HEK293 (cell line): ENCODE data around the gene FHIT.

Experiments used
- SETDB1 ChIP-seq: IDR thresholded peaks from one replicate; pipeline ENCODE4 v1.6.1; 2017; ENCODE audit warnings: mild to moderate bottlenecking, low read length, moderate library complexity, mixed read lengths; ENCODE audit not compliant: insufficient read length
- ZBTB7A ChIP-seq: fragments of 450-650 bp; formaldehyde crosslinking; IDR thresholded peaks from 2 replicates; pipeline ENCODE4 v1.5.1; 2016; ENCODE audit warnings: low read depth, missing biosample characterization, missing genetic modification characterization
- ZNF112 ChIP-seq: fragments of 450-650 bp; formaldehyde crosslinking; IDR thresholded peaks from 2 replicates; pipeline ENCODE4 v1.5.0; 2017; ENCODE audit warnings: missing biosample characterization, missing genetic modification characterization
- ZNF24 ChIP-seq: fragments of 450-650 bp; formaldehyde crosslinking; IDR thresholded peaks from 2 replicates; pipeline ENCODE4 v1.5.1; 2016; ENCODE audit warnings: missing biosample characterization, missing genetic modification characterization
- ZNF350 ChIP-seq: fragments of 450-650 bp; formaldehyde crosslinking; IDR thresholded peaks from 2 replicates; pipeline ENCODE4 v1.5.0; 2017; ENCODE audit warnings: missing biosample characterization, mild to moderate bottlenecking, missing genetic modification characterization
- ZNF514 ChIP-seq: fragments of 450-650 bp; formaldehyde crosslinking; IDR thresholded peaks from 2 replicates; pipeline ENCODE4 v1.5.1; 2016; ENCODE audit warnings: missing biosample characterization, missing genetic modification characterization
- ZNF837 ChIP-seq: fragments of 450-650 bp; formaldehyde crosslinking; IDR thresholded peaks from 2 replicates; pipeline ENCODE4 v1.5.1; 2016; ENCODE audit warnings: missing biosample characterization, missing genetic modification characterization
- TF ChIP-seq, protein P1 (sequence below): fragments of 450-650 bp; formaldehyde crosslinking; IDR thresholded peaks from 2 replicates; pipeline ENCODE4 v1.5.1; 2016; ENCODE audit warnings: missing biosample characterization, missing genetic modification characterization
- TF ChIP-seq, protein P2 (sequence below): fragments of 450-650 bp; formaldehyde crosslinking; IDR thresholded peaks from 2 replicates; pipeline ENCODE4 v1.5.1; 2016; ENCODE audit warnings: missing biosample characterization, missing genetic modification characterization
- TF ChIP-seq, protein P3 (sequence below): fragments of 450-650 bp; formaldehyde crosslinking; IDR thresholded peaks from 2 replicates; pipeline ENCODE4 v1.5.1; 2016; ENCODE audit warnings: missing biosample characterization, missing genetic modification characterization
- TF ChIP-seq, protein P4 (sequence below): fragments of 450-650 bp; formaldehyde crosslinking; IDR thresholded peaks from 2 replicates; pipeline ENCODE4 v1.5.1; 2016; ENCODE audit warnings: missing biosample characterization, missing genetic modification characterization, borderline replicate concordance
- TF ChIP-seq, protein P5 (sequence below): IDR thresholded peaks from 2 replicates; pipeline ENCODE4 v1.6.1; 2011; ENCODE audit warnings: mild to moderate bottlenecking, low read depth, low read length, borderline replicate concordance

DNA sequence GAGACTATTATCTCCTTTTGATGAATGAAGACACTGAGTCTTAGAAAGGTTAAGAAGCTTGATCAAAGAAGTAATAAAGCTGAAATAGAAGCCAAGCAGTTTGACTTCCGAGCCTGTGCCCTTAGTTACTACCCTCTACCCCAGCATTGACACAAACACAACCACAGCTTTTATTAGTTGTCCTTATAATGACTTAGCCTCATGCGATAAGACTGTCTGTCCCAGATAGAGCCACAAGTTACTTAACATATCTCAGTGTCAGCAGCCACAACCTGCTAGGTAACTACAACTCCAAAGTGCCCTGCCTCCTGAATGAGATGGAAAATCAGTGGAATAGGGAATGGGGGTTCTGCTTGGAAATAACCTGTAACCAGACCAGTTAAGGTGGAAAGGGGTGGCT lies 1419.9 kb downstream of the FHIT start:
- TF ChIP-seq, protein P1, sequence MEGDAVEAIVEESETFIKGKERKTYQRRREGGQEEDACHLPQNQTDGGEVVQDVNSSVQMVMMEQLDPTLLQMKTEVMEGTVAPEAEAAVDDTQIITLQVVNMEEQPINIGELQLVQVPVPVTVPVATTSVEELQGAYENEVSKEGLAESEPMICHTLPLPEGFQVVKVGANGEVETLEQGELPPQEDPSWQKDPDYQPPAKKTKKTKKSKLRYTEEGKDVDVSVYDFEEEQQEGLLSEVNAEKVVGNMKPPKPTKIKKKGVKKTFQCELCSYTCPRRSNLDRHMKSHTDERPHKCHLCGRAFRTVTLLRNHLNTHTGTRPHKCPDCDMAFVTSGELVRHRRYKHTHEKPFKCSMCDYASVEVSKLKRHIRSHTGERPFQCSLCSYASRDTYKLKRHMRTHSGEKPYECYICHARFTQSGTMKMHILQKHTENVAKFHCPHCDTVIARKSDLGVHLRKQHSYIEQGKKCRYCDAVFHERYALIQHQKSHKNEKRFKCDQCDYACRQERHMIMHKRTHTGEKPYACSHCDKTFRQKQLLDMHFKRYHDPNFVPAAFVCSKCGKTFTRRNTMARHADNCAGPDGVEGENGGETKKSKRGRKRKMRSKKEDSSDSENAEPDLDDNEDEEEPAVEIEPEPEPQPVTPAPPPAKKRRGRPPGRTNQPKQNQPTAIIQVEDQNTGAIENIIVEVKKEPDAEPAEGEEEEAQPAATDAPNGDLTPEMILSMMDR = no peak
- TF ChIP-seq, protein P2, sequence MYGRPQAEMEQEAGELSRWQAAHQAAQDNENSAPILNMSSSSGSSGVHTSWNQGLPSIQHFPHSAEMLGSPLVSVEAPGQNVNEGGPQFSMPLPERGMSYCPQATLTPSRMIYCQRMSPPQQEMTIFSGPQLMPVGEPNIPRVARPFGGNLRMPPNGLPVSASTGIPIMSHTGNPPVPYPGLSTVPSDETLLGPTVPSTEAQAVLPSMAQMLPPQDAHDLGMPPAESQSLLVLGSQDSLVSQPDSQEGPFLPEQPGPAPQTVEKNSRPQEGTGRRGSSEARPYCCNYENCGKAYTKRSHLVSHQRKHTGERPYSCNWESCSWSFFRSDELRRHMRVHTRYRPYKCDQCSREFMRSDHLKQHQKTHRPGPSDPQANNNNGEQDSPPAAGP = no peak
- TF ChIP-seq ZBTB7A (tag by site-specific recombination) = no peak
- no peak for TF ChIP-seq ZNF112 (tag by site-specific recombination)
- TF ChIP-seq ZNF24 (tag by site-specific recombination) = no peak
- TF ChIP-seq, protein P3, sequence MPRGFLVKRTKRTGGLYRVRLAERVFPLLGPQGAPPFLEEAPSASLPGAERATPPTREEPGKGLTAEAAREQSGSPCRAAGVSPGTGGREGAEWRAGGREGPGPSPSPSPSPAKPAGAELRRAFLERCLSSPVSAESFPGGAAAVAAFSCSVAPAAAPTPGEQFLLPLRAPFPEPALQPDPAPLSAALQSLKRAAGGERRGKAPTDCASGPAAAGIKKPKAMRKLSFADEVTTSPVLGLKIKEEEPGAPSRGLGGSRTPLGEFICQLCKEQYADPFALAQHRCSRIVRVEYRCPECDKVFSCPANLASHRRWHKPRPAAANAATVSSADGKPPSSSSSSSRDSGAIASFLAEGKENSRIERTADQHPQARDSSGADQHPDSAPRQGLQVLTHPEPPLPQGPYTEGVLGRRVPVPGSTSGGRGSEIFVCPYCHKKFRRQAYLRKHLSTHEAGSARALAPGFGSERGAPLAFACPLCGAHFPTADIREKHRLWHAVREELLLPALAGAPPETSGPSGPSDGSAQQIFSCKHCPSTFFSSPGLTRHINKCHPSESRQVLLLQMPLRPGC = no peak
- TF ChIP-seq, protein P4, sequence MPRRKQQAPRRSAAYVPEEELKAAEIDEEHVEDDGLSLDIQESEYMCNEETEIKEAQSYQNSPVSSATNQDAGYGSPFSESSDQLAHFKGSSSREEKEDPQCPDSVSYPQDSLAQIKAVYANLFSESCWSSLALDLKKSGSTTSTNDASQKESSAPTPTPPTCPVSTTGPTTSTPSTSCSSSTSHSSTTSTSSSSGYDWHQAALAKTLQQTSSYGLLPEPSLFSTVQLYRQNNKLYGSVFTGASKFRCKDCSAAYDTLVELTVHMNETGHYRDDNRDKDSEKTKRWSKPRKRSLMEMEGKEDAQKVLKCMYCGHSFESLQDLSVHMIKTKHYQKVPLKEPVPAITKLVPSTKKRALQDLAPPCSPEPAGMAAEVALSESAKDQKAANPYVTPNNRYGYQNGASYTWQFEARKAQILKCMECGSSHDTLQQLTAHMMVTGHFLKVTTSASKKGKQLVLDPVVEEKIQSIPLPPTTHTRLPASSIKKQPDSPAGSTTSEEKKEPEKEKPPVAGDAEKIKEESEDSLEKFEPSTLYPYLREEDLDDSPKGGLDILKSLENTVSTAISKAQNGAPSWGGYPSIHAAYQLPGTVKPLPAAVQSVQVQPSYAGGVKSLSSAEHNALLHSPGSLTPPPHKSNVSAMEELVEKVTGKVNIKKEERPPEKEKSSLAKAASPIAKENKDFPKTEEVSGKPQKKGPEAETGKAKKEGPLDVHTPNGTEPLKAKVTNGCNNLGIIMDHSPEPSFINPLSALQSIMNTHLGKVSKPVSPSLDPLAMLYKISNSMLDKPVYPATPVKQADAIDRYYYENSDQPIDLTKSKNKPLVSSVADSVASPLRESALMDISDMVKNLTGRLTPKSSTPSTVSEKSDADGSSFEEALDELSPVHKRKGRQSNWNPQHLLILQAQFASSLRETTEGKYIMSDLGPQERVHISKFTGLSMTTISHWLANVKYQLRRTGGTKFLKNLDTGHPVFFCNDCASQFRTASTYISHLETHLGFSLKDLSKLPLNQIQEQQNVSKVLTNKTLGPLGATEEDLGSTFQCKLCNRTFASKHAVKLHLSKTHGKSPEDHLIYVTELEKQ = no peak
- no peak for TF ChIP-seq ZNF350
- TF ChIP-seq, protein P5, sequence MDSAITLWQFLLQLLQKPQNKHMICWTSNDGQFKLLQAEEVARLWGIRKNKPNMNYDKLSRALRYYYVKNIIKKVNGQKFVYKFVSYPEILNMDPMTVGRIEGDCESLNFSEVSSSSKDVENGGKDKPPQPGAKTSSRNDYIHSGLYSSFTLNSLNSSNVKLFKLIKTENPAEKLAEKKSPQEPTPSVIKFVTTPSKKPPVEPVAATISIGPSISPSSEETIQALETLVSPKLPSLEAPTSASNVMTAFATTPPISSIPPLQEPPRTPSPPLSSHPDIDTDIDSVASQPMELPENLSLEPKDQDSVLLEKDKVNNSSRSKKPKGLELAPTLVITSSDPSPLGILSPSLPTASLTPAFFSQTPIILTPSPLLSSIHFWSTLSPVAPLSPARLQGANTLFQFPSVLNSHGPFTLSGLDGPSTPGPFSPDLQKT = no peak
- no peak for TF ChIP-seq ZNF514 (tag by site-specific recombination)
- no peak for TF ChIP-seq ZNF837 (tag by site-specific recombination)
- TF ChIP-seq SETDB1 = no peak
